IMR-90 (cell line): ENCODE results near the gene CCDC40. TPM values are rescaled to one million over a fixed set of nuclear protein-coding genes. Genes with fewer than 3 reads are reported as not detected.

ENCODE experiments used
- ATAC-seq: fragments of 200-7000 bp; cut with Tn5 transposase; 2 replicates; pipeline ENCODE4 v1.9.1; 2020; ENCODE audit warnings: low read depth, mild to moderate bottlenecking, moderate library complexity
- BruUV-seq: library from RNA; stranded (reverse); fragments of 400-500 nt; replicated peaks from 2 replicates; lab custom pipeline; 2021; lab: Mats Ljungman, UMichigan
- CTCF ChIA-PET: fragments of 300-600 bp; formaldehyde crosslinking; extraction: SDS; loops from one replicate; lab custom pipeline; 2021; ENCODE audit warnings: antibody characterized with exemption; lab: Yijun Ruan, JAX
- POLR2A ChIA-PET: fragments of 300-600 bp; sonication (Branson Sonifier 250); formaldehyde crosslinking; loops from one replicate; lab custom pipeline; 2022; ENCODE audit warnings: antibody characterized with exemption; ENCODE audit not compliant: unreplicated experiment; lab: Charles Lee
- DNase-seq: peaks from one replicate; pipeline ENCODE4 v3.0.0; 2013
- H2AFZ ChIP-seq: replicated peaks from 2 replicates; pipeline ENCODE3; 2013; ENCODE audit warnings: low read length, mild to moderate bottlenecking; ENCODE audit not compliant: poor library complexity
- H2AK5ac ChIP-seq: 2 replicates; pipeline ENCODE4 v1.6.1; 2013; ENCODE audit warnings: low read depth, low read length, inconsistent platforms
- H2AK9ac ChIP-seq: replicated peaks from 2 replicates; pipeline ENCODE3; 2013; ENCODE audit warnings: mild to moderate bottlenecking, low read depth, low read length, moderate library complexity; ENCODE audit not compliant: poor library complexity
- H2BK120ac ChIP-seq: 2 replicates; pipeline ENCODE4 v1.6.1; 2013; ENCODE audit warnings: low read depth, low read length, inconsistent platforms
- H2BK15ac ChIP-seq: 3 replicates; pipeline ENCODE4 v1.6.1; 2013; ENCODE audit warnings: low read depth, low read length, inconsistent platforms
- H2BK20ac ChIP-seq: 2 replicates; pipeline ENCODE4 v1.6.1; 2013; ENCODE audit warnings: low read depth, mild to moderate bottlenecking, inconsistent platforms, low read length, moderate library complexity
- H2BK5ac ChIP-seq: 2 replicates; pipeline ENCODE4 v1.6.1; 2013; ENCODE audit warnings: mild to moderate bottlenecking, low read depth, low read length, inconsistent platforms; ENCODE audit not compliant: poor library complexity, severe bottlenecking
- H3K14ac ChIP-seq: replicated peaks from 2 replicates; pipeline ENCODE4 v1.6.1; 2013; ENCODE audit warnings: low read depth, low read length, inconsistent platforms
- H3K18ac ChIP-seq: 2 replicates; pipeline ENCODE4 v1.6.1; 2013; ENCODE audit warnings: low read depth, low read length, control low read depth
- H3K23ac ChIP-seq: 2 replicates; pipeline ENCODE4 v1.6.1; 2013; ENCODE audit warnings: low read depth, low read length, inconsistent platforms
- H3K27ac ChIP-seq: 2 replicates; pipeline ENCODE4 v1.5.1; 2013; ENCODE audit warnings: mild to moderate bottlenecking, control low read depth, low read length; ENCODE audit not compliant: insufficient read depth
- H3K27me3 ChIP-seq: 2 replicates; pipeline ENCODE4 v1.6.1; 2013; ENCODE audit warnings: low read length; ENCODE audit not compliant: control insufficient read depth, insufficient read depth
- H3K36me3 ChIP-seq: 2 replicates; pipeline ENCODE4 v1.6.1; 2013; ENCODE audit warnings: low read length, mixed read lengths; ENCODE audit not compliant: control insufficient read depth, insufficient read depth
- H3K4ac ChIP-seq: 2 replicates; pipeline ENCODE4 v1.6.1; 2013; ENCODE audit warnings: low read depth, low read length, inconsistent platforms
- H3K4me1 ChIP-seq: 2 replicates; pipeline ENCODE4 v1.6.1; 2013; ENCODE audit warnings: low read length, mixed read lengths; ENCODE audit not compliant: control insufficient read depth, insufficient read depth
- H3K4me2 ChIP-seq: 2 replicates; pipeline ENCODE4 v1.6.1; 2013; ENCODE audit warnings: low read depth, mild to moderate bottlenecking, control low read depth, low read length, moderate library complexity
- H3K4me3 ChIP-seq: 2 replicates; pipeline ENCODE4 v1.5.1; 2013; ENCODE audit warnings: low read depth, mild to moderate bottlenecking, control low read depth, low read length, moderate library complexity; ENCODE audit not compliant: insufficient read depth
- H3K56ac ChIP-seq: 2 replicates; pipeline ENCODE4 v1.6.1; 2013; ENCODE audit warnings: low read length, inconsistent platforms; ENCODE audit not compliant: insufficient read depth; ENCODE audit errors: extremely low read depth
- H3K79me1 ChIP-seq, 2 experiments: 2 replicates each; pipeline ENCODE4 v1.6.1; 2013; ENCODE audit warnings: low read length in 2 of 2, inconsistent platforms in 1 of 2, low read depth in 1 of 2
- H3K9ac ChIP-seq: 2 replicates; pipeline ENCODE4 v1.6.1; 2013; ENCODE audit warnings: low read depth, low read length, control low read depth
- H3K9me1 ChIP-seq: 2 replicates; pipeline ENCODE4 v1.6.1; 2013; ENCODE audit warnings: low read length, inconsistent platforms; ENCODE audit not compliant: insufficient read depth
- H3K9me3 ChIP-seq: 2 replicates; pipeline ENCODE4 v1.6.1; 2013; ENCODE audit warnings: low read length; ENCODE audit not compliant: control insufficient read depth, insufficient read depth
- H4K20me1 ChIP-seq: 2 replicates; pipeline ENCODE4 v1.6.1; 2013; ENCODE audit warnings: low read length, inconsistent platforms; ENCODE audit not compliant: insufficient read depth
- H4K5ac ChIP-seq: 2 replicates; pipeline ENCODE4 v1.6.1; 2013; ENCODE audit warnings: mild to moderate bottlenecking, low read depth, low read length, control low read depth
- H4K8ac ChIP-seq, 2 experiments: 2 replicates each; pipeline ENCODE4 v1.6.1; 2013; ENCODE audit warnings: low read depth in 2 of 2, low read length in 2 of 2, control low read depth in 1 of 2, inconsistent platforms in 1 of 2
- H4K91ac ChIP-seq: 2 replicates; pipeline ENCODE4 v1.6.1; 2013; ENCODE audit warnings: low read depth, low read length, inconsistent platforms; ENCODE audit not compliant: insufficient read depth
- BHLHE40 ChIP-seq: fragments of 150-350 bp; IDR thresholded peaks from 2 replicates; pipeline ENCODE4 v1.6.1; 2016; ENCODE audit warnings: mild to moderate bottlenecking, low read depth, low read length
- CEBPB ChIP-seq: IDR thresholded peaks from 2 replicates; pipeline ENCODE4 v1.6.1; 2012; ENCODE audit warnings: low read depth, low read length, improper control_type of control experiment
- CHD1 ChIP-seq: IDR thresholded peaks from 2 replicates; pipeline ENCODE4 v1.6.1; 2012; ENCODE audit warnings: low read depth, low read length, improper control_type of control experiment
- CTCF ChIP-seq: conservative IDR thresholded peaks from 2 replicates; pipeline ENCODE4 v1.5.1; 2012; ENCODE audit warnings: mild to moderate bottlenecking, low read depth, low read length, improper control_type of control experiment
- FOS ChIP-seq: fragments of 150-350 bp; IDR thresholded peaks from 2 replicates; pipeline ENCODE4 v1.6.1; 2016; ENCODE audit warnings: low read depth, low read length
- MAFK ChIP-seq: IDR thresholded peaks from 2 replicates; pipeline ENCODE4 v1.6.1; 2012; ENCODE audit warnings: low read depth, low read length, improper control_type of control experiment
- MAZ ChIP-seq: IDR thresholded peaks from 2 replicates; pipeline ENCODE4 v1.6.1; 2012; ENCODE audit warnings: low read depth, mild to moderate bottlenecking, low read length, improper control_type of control experiment, moderate library complexity, borderline replicate concordance
- MXI1 ChIP-seq: IDR thresholded peaks from 2 replicates; pipeline ENCODE4 v1.6.1; 2012; ENCODE audit warnings: low read depth, mild to moderate bottlenecking, low read length, moderate library complexity, borderline replicate concordance
- NFE2L2 ChIP-seq: fragments of 150-350 bp; IDR thresholded peaks from 2 replicates; pipeline ENCODE4 v1.6.1; 2016; ENCODE audit warnings: low read depth, mild to moderate bottlenecking, low read length
- POLR2A ChIP-seq: IDR thresholded peaks from 2 replicates; pipeline ENCODE4 v1.6.1; 2012; ENCODE audit warnings: mild to moderate bottlenecking, low read depth, low read length
- RAD21 ChIP-seq: IDR thresholded peaks from 2 replicates; pipeline ENCODE4 v1.6.1; 2012; ENCODE audit warnings: low read length, improper control_type of control experiment
- RCOR1 ChIP-seq: IDR thresholded peaks from 2 replicates; pipeline ENCODE4 v1.6.1; 2012; ENCODE audit warnings: mild to moderate bottlenecking, low read length, improper control_type of control experiment; ENCODE audit not compliant: insufficient replicate concordance
- RFX5 ChIP-seq: IDR thresholded peaks from 2 replicates; pipeline ENCODE4 v1.8.0; 2012; ENCODE audit warnings: low read depth, mild to moderate bottlenecking, low read length, moderate library complexity
- SMC3 ChIP-seq: fragments of 150-350 bp; IDR thresholded peaks from 2 replicates; pipeline ENCODE4 v1.6.1; 2016; ENCODE audit warnings: low read depth, mild to moderate bottlenecking, antibody characterized with exemption, low read length, moderate library complexity
- USF2 ChIP-seq: fragments of 150-350 bp; IDR thresholded peaks from 2 replicates; pipeline ENCODE4 v1.6.1; 2017; ENCODE audit warnings: mild to moderate bottlenecking, antibody characterized with exemption, low read length, low read depth
- WGBS, 2 experiments: methylation state at CpG; one replicate each; pipeline versions ENCODE4 v1.1.5 to v1.1.7; 2013; ENCODE audit warnings: missing lambda C conversion rate in 2 of 2; ENCODE audit not compliant: insufficient read length in 1 of 2; ENCODE audit errors: extremely low coverage in 2 of 2; 5-methylcytosine and 5-hydroxymethylcytosine counted together
- dilution Hi-C: fragments of 300-500 bp; cut with HindIII; formaldehyde crosslinking; loops from one replicate; pipeline ENCODE4 v1.14.3; 2018; ENCODE audit warnings: low sequenced_read_pairs; ENCODE audit not compliant: unreplicated experiment
- in situ Hi-C: fragments of 300-500 bp; cut with MboI; formaldehyde crosslinking; loops from 3 replicates; pipeline ENCODE4 v1.14.3; 2019; ENCODE audit warnings: low sequenced_read_pairs, inconsistent platforms, mixed read lengths
- intact Hi-C: fragments of 100-400 bp; cut with micrococcal nuclease; formaldehyde crosslinking; loops from 2 replicates; pipeline ENCODE4 v1.10.0; 2022
- polyA plus RNA-seq, 3 experiments: library from polyadenylated mRNA; depleted of rRNA; stranded (reverse); fragments of >200 nt; gene quantifications; 2 replicates each; pipeline ENCODE4 v1.2.3, GENCODE V29; 2012; ENCODE audit warnings: low replicate concordance in 1 of 3
- total RNA-seq: library from RNA; depleted of rRNA; stranded (reverse); fragments of >200 nt; gene quantifications from 2 replicates; pipeline ENCODE4 v1.2.3, GENCODE V29; 2012
- TF ChIP-seq, protein P1 (sequence below): fragments of 150-350 bp; IDR thresholded peaks from 2 replicates; pipeline ENCODE4 v1.6.1; 2016; ENCODE audit warnings: low read depth, mild to moderate bottlenecking, low read length, moderate library complexity, borderline replicate concordance

The CCDC40 gene
- total and polyA plus RNA-seq, 2 of the 4 experiments (the other 2 are of a cell fraction), result 0.90 to 4.7 TPM

- Histone ChIP-seq H3K79me1 (peaks cover 9 to 13% of the 10 kb centered on the region in 2 experiments; a peak in 2 of 4 replicates), H2AK5ac (no peak overlapping the region), H3K4me2 (no peak overlapping the region), H3K4me3 (no peak overlapping the region), H3K4me1 (no peaks in the 10 kb centered on the region), H4K8ac (no peak overlapping the region), H3K9ac (no peak overlapping the region), H3K14ac (no peak overlapping the region), H3K27me3 (no peaks in the 10 kb centered on the region), H3K18ac (no peak overlapping the region), H3K23ac (no peak overlapping the region), H2BK5ac (no peak overlapping the region), H3K27ac (no peak overlapping the region), H4K20me1 (no peaks in the 10 kb centered on the region), H3K9me1 (no peaks in the 10 kb centered on the region), H2BK20ac (no peak overlapping the region), H3K56ac (no peak overlapping the region), H2AFZ (no peak overlapping the region), H3K36me3 (peaks cover 14% of the 10 kb centered on the region), H2BK120ac (no peak overlapping the region), H4K91ac (no peak overlapping the region), H2BK15ac (no peak overlapping the region), H4K5ac (no peak overlapping the region), H3K4ac (no peak overlapping the region), H2AK9ac (no peak overlapping the region), H3K9me3 (no peaks in the 10 kb centered on the region)
- ATAC-seq, result no peak
- no TSS peak for BruUV-seq
- in situ Hi-C loops, result no loop called here
- dilution Hi-C loops, result no loop called here
- whole genome bisulfite sequencing, 2 experiments, result 95% methylated on average over 3 of the region's 7 CpGs; no CpG with 5 or more reads in 1 of the 2 experiments
- CTCF ChIA-PET, result interaction anchor here (0.6 kb wide), 1 partner anchor 69 kb away, joined by 3 read pairs; no protein-coding TSS in a partner anchor
- POLR2A ChIA-PET, result no interaction called here
- intact Hi-C loops, result no loop called here
- DNase-seq, result no peak
- TF ChIP-seq MAZ (no peak), POLR2A (no peak), SMC3 (no peak), RAD21 (no peak), MAFK (no peak), NFE2L2 (no peak), BHLHE40 (no peak), CHD1 (no peak), CTCF (no peak), RCOR1 (no peak), MXI1 (no peak), CEBPB (no peak), USF2 (no peak), RFX5 (no peak), FOS (no peak)
- TF ChIP-seq, protein P1, sequence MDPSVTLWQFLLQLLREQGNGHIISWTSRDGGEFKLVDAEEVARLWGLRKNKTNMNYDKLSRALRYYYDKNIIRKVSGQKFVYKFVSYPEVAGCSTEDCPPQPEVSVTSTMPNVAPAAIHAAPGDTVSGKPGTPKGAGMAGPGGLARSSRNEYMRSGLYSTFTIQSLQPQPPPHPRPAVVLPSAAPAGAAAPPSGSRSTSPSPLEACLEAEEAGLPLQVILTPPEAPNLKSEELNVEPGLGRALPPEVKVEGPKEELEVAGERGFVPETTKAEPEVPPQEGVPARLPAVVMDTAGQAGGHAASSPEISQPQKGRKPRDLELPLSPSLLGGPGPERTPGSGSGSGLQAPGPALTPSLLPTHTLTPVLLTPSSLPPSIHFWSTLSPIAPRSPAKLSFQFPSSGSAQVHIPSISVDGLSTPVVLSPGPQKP, result no peak
These were observed 36.3 kb upstream of the CCDC40 start for GRCh38 chr17:80000136-80000535.
